ENCODE results near the gene COPB1.

COPB1 gene

GRCh38 chr11:14422814-14423182 lies 76.8 kb downstream of the COPB1 start:
- TF ChIP-seq, protein P1, sequence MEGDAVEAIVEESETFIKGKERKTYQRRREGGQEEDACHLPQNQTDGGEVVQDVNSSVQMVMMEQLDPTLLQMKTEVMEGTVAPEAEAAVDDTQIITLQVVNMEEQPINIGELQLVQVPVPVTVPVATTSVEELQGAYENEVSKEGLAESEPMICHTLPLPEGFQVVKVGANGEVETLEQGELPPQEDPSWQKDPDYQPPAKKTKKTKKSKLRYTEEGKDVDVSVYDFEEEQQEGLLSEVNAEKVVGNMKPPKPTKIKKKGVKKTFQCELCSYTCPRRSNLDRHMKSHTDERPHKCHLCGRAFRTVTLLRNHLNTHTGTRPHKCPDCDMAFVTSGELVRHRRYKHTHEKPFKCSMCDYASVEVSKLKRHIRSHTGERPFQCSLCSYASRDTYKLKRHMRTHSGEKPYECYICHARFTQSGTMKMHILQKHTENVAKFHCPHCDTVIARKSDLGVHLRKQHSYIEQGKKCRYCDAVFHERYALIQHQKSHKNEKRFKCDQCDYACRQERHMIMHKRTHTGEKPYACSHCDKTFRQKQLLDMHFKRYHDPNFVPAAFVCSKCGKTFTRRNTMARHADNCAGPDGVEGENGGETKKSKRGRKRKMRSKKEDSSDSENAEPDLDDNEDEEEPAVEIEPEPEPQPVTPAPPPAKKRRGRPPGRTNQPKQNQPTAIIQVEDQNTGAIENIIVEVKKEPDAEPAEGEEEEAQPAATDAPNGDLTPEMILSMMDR (IDR thresholded peaks at IDR 0.05): no peak

DNA sequence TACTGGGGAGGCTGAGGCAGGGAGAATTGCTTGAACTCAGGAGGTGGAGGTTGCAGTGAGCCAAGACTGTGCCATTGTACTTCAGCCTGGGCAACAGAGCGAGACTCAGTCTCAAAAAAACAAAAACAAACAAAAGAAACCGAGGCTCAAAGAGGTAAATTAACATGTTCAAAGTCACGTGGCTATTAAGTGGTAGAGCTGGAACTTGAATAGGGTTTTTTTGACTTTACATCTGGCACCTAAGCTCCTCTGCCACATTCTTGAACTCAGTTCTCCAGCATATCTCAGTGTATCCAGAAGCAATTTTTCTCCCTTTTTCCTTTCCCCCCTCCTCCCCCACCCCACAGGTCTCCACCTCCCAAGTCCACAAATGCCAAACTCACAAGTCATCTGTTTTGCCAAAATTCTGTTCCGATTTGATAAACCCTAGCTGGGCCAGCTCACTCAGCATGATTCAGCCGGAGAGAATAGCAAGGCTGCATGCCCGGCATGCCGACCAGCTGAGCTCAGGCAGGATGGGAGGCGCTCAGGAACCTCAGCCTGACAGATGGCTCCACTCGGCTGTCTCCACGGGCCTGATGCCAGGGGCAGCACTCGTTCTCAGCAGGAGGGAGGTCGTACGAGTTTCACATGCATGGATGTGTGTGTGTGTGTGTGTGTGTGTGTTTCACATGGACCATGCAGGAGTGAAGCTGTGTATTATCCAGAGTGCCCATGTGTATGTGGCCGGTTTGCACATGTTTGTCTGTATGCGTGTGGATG lies 77.4 kb downstream of the COPB1 start:
- TF ChIP-seq, protein P1 (IDR thresholded peaks at IDR 0.05): no peak

- TF ChIP-seq, protein P1 (IDR thresholded peaks at IDR 0.05): no peak
Observed at GRCh38 chr11:14420223-14420622, 79.4 kb downstream of the COPB1 start.

DNA sequence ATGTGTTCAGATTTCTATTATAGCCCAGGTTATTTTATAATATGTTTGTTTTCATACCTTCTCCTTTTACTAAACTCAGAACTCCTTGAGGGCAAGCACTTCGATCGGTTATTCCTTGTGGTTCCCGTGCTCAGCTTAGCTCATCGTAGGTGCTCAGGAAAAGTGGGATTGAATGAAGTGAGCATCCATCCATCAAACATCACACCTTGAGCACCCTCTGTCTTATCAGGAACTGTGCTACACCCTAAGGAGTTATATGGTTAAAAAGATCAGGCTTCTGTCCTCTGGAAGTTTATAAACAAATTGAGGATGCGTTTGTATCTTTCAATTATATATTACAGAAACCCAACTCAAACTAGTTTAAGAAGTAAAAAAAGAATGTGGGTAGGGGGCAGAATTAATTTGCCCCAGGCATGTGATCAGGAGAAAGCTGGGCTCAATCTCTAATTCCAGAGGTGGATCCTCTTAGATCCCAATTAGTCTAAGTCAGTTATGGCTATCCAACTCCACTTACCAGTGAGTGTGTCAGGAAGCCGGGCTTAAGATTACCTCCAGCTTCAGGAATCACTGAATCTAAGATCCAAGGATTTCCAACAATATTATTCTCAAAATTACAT lies 80.7 kb downstream of the COPB1 start:
- TF ChIP-seq, protein P1 (IDR thresholded peaks at IDR 0.05): peak; percentile 56

- TF ChIP-seq, protein P1 (IDR thresholded peaks at IDR 0.05): no peak
Observed at GRCh38 chr11:14417617-14418374, 81.8 kb downstream of the COPB1 start.

DNA sequence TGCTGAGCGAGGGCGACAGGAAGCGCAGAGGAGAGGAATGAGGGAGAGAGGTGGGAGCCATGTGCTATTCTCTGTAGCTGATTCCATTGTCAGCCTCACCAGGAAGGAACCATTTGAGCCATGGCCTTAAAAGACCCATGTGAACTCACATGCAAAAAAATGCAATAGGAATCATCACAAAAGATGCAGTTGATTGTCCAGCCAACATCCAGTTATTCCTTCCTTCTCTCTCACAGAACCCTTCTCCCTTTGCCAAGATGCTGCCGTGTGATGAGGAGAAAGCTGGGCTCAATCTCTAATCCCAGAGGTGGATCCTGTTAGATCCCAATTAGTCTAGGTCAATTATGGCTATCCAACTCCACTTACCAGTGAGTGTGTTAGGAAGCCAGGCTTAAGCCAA lies 82.4 kb downstream of the COPB1 start:
- TF ChIP-seq, protein P1 (IDR thresholded peaks at IDR 0.05): no peak

GRCh38 chr11:14414470-14415461 lies 84.8 kb downstream of the COPB1 start:
- TF ChIP-seq, protein P1 (IDR thresholded peaks at IDR 0.05): no peak
